Fibroblast of skin of right biceps (primary cell): ENCODE data around the gene GRXCR2.
"Not testable (repeated sequence)": the region's sequence is repeated elsewhere in the genome, so short reads cannot be mapped to it uniquely, and the experiment has no call there.

ENCODE experiments used
- DNase-seq: peaks from one replicate; pipeline ENCODE4 v3.0.0-alpha.2; 2013

Gene GRXCR2

GRCh38 chr5:145874765-145875164, 2.0 kb upstream of the GRXCR2 start:
- no peak for DNase-seq

GRCh38 chr5:145872486-145872885, 328 bp downstream of the GRXCR2 start:
- no peak for DNase-seq

GRCh38 chr5:145869753-145870152, 3.1 kb downstream of the GRXCR2 start:
- DNase-seq = no peak

GRCh38 chr5:145867806-145868205, 5.0 kb downstream of the GRXCR2 start:
- DNase-seq = no peak

GRCh38 chr5:145864432-145864831, 8.4 kb downstream of the GRXCR2 start:
- DNase-seq = not testable (repeated sequence)

GRCh38 chr5:145863003-145863402, 9.8 kb downstream of the GRXCR2 start:
- no peak for DNase-seq

GRCh38 chr5:145859897-145860296, 12.9 kb downstream of the GRXCR2 start:
- no peak for DNase-seq

GRCh38 chr5:145859453-145859852, 13.4 kb downstream of the GRXCR2 start:
- no peak for DNase-seq

- DNase-seq = no peak
Observed at GRCh38 chr5:145858959-145859358, 13.9 kb downstream of the GRXCR2 start.

GRCh38 chr5:145856285-145856818, 16.5 kb downstream of the GRXCR2 start:
- peak; percentile 74 for DNase-seq

- no peak for DNase-seq
Observed at GRCh38 chr5:145855763-145856267, 17.0 kb downstream of the GRXCR2 start.

- peak; percentile 80 for DNase-seq
Observed at GRCh38 chr5:145854651-145855258, 18.1 kb downstream of the GRXCR2 start.

GRCh38 chr5:145853781-145854376, 18.9 kb downstream of the GRXCR2 start:
- no peak for DNase-seq

- DNase-seq = no peak
Observed at GRCh38 chr5:145852990-145853389, 19.8 kb downstream of the GRXCR2 start.

GRCh38 chr5:145848854-145849253, 24.0 kb downstream of the GRXCR2 start:
- peak; percentile 85 for DNase-seq

- peak; percentile 86 for DNase-seq
Observed at GRCh38 chr5:145847499-145848497, 25.0 kb downstream of the GRXCR2 start.

- DNase-seq = no peak
Observed at GRCh38 chr5:145846081-145846480, 26.7 kb downstream of the GRXCR2 start.

GRCh38 chr5:145841299-145841698, 31.5 kb downstream of the GRXCR2 start:
- DNase-seq = no peak

- no peak for DNase-seq
Observed at GRCh38 chr5:145840458-145841132, 32.2 kb downstream of the GRXCR2 start.

GRCh38 chr5:145838276-145838675, 34.5 kb downstream of the GRXCR2 start:
- no peak for DNase-seq

GRCh38 chr5:145836241-145836640, 36.6 kb downstream of the GRXCR2 start:
- not testable (repeated sequence) for DNase-seq

- DNase-seq = no peak
Observed at GRCh38 chr5:145835848-145836239, 37.0 kb downstream of the GRXCR2 start.
